HK-2 (cell line): ENCODE data around the gene MAFF.
"Not testable (repeated sequence)": the region's sequence is repeated elsewhere in the genome, so short reads cannot be mapped to it uniquely, and the experiment has no call there.

ENCODE experiments used
- DNase-seq: peaks from one replicate; pipeline ENCODE4 v3.0.0-alpha.2; 2018; ENCODE audit not compliant: unreplicated experiment

MAFF gene

DNA sequence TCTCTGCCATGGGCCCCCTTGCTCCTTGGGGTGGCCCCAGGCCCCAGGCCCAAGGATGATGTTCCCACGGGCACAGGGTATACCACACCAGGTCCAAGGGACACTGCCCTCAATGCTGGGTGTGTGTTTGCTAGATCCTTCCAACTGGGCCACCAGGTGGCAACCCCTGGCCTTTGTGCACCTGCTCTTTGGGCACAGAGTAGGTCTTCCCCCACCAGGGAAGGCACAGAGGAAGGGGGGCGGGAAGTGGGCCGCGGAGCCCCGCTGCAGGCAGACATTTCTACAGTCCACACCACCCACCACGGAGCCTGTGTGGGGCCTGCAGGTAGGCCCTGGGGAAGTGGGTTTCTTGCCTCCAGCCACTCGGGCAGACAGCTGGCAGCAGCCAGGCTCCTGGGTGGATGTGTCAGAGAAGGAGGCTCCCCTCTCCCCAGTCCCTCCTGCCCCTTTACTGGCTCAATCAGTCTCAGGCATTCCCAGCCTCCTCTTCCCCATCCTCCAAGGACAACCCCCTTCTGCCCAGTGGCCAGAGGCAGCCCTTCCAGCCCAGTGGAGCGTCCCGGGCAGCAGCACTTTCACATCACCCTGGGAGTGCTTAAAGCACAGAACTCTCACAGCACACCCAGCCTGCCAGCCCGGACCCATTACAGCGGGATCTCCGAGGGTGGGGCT lies 21.6 kb downstream of the MAFF start:
- peak; percentile 82 for DNase-seq

DNA sequence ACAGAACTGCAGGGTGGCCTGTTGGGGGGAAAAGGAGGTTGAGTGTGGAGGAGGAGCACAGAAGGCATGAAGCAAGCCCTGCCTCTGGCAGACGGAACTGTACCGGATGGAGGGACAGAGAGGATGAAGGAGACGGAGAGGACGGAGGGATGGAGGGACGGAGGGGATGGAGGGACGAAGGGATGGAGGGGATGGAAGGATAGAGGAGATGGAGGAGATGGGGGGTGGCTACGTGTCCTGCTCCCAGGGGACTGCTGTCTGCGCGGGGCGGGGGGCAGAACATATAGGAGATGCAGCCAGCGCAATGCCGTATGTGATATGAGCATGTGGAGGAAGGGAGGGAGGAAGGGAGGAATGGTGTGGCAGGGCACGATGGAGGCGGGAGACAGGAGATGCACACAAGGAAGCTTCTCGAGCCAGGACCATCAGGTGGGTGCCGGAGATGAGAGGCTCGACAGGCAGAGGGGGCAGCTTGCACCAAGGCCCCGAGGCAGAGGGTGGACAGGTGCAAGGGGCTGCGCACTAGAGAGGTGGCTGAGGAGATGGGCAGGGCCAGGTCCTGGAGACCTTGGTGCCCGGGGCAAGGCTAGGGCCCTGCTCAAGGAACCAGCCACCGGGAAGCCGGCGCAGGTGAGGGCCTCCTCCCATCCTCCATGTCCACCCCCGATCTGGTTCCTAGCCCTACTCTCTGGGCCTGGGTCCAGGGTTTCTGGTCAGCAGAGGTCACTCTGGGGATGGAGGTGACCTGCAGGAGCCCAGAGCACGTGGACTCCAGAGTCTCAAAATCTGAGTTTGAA lies 25.3 kb downstream of the MAFF start:
- no peak for DNase-seq

DNA sequence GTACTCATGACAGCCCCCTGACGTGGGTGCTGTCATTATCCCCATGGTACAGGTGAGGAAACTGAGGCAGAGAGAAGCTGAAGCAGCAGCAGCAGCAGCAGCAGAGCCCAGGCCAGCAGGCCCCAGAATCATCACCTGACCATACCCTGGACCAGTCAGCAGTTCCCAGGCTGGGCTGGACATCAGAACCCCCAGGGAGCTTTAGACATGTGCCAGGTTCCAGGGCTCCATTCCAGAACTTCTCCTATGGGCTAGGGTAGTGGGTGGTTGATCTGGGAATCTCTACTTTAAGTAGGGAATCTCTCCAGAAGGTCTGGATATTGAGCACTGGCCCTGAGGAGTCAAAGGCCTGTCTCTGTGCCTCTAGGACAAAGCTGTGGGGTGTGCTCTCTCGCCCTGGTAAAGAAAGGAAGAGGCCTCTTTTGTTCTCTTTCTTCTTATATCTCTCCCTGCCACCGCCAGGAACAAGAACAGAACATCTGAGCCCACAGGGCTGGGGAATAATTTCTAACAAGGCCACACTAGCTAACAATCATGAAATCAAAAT lies 26.6 kb downstream of the MAFF start:
- DNase-seq = no peak

DNA sequence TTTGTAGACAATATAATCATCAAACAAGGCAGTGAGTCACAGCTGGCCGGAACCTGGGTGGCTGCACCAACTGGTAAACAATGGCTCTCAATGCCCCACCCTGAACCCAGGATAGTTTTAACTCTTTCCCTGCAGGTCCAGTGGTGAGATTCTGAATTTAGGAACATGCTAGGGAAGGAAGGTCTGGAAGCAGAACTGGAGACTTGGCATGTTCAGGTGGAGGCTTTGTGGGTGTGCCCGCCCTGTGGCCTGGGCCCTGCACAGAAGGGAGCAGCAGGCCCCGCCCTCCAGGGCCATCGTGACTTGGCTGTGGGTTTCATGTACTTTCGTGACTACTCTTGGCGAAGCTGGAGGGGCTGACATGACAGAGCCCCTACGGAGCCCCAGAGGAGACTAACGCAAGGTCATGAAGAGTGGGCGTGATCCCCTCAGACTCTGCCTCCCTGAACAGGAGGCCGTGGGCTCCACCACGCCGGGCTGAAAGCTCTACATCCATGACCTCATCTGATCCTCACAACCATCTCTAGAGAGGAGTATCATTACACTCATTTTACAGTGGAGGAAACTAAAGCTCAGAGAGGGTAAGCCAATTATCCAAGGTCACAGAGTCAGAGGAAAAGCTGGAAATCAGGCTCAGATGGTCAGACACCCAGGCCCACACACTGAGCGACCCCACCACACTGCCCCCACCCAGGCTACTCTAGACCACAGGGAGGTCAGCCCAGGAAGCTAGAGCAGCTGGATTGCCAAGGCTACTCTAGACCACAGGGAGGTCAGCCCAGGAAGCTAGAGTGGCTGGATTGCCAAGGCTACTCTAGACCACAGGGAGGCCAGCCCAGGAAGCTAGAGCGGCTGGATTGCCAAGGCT lies 27.3 kb downstream of the MAFF start:
- no peak for DNase-seq

DNA sequence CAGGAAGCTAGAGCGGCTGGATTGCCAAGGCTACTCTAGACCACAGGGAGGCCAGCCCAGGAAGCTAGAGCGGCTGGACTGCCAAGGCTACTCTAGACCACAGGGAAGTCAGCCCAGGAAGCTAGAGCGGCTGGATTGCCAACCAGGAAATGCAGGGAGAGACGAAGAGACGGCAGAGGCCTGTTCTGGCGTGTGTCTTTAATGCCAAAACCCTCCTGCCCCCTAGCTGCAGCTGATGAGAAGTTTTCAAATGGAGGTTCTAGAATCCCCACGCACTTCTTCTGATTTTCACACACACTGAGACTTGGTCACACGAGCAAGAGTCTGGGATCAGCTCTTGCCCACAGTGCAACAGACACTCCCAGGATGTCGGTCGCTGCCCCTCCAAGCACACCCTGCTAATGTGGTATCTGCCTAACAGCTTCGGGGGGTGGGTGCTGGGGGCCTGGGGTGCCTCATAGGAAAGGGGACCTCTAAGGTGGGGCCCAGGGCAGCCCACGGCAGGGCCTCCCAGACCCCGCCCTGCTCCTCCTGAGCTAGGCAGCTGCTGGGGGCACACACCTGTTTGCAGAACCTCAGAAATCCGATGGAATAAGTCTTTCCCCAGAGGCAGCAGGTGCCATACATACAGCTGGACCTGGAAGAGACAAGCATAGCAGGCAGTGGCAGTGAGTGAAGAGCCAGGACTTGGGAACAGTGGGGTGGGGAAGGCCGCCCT lies 28.5 kb downstream of the MAFF start:
- no peak for DNase-seq

DNA sequence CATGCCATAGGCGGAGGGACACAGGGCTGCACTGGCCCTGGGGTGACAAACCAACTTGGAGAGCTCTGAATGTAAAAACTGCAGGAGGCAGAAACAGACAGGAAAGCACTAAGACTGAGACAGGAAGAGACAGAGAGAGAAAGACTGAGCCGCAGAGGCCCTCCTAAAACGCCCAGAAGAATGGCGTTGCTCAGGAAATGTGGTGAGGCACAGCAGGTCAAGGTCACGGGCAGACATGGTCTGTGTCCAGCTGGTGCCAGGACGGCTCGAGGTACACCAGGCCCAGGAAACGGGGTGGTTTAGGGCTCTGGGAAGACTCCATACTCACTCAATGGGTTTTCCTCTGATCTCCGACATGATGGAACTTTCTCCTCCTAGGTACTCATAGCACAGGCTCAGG lies 29.1 kb downstream of the MAFF start:
- no peak for DNase-seq

DNA sequence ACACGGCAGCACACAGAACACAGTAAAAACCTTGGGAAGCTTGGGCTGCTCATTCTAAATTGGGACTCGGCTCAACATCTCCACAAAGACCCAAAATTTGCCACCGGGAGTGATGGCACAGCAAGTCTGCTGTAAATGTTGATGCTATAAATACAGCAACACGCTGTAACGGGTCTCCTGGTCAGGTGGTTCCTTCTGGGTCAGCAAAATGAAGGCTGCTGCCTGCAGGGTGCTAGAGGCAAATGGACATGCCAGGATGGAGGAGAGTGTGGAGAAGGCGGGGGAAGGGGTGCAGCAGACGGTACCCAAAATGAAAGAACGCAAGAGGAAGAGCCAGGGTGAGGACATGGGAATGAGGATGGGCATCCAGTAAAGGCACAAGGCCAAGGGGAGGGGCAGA lies 30.4 kb downstream of the MAFF start:
- DNase-seq = no peak

DNA sequence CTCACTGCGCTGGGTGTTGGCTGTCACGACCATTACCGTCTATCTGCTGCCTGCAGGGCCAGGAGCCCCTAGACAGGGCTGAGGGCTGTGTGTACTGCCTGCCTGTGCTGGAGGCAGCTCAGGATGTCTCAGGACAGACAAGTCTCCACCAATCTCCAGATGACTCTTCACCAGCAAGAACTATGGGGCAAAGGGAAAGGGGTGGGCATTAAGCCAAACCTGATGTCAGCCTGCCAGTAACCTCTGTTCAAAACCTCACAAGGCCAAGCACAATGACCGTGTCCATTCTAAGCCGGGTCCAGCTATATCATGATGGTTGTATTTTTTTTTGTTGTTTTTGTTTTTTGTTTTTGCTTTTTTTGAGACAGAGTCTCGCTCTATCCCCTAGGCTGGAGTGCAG lies 31.6 kb downstream of the MAFF start:
- DNase-seq = no peak

DNA sequence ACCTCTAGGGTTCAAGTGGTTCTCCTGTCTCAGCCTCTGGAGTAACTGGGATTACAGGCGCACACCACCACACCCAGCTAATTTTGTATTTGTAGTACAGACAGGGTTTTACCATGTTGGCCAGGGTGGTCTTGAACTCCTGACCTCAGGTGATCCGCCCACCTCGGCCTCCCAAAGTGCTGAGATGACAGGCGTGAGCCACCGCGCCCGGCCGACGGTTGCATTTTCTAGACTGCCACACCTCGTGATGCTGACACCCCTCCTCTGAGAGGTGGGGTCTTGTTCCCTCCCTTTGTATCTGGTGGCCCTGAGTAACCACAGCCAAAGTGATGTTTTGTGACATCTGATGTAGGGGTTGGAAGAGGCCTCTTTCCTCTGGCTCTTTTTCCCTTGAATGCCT lies 32.1 kb downstream of the MAFF start:
- not testable (repeated sequence) for DNase-seq

DNA sequence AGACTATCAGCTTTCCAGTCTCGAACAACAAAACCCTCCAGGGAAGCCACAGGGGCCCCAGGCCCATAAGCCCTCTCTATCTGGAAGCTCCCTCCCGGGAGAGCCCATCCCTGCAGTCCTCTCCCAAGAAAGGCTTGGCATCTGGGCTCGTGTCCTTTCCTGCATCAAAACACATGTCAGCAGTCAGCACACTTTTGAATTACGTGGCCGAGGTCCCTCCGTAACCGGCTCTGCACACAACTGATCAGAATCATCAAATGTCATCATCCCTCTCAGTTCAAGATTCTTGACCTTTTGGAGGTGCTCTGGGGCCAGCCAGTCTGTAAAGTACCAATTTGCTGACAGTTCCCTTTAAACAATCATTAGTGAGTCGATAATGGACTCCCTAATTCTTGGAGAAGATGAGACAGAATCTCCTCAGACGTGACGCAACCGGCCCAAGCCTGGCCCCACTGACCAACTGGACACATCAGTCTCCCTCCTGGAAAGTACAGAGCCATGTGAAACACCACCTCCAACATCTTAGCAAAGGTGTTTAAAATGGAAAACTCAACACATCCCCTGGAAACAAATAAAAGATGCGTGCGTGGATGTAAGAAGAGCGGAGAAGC lies 33.6 kb downstream of the MAFF start:
- no peak for DNase-seq

DNA sequence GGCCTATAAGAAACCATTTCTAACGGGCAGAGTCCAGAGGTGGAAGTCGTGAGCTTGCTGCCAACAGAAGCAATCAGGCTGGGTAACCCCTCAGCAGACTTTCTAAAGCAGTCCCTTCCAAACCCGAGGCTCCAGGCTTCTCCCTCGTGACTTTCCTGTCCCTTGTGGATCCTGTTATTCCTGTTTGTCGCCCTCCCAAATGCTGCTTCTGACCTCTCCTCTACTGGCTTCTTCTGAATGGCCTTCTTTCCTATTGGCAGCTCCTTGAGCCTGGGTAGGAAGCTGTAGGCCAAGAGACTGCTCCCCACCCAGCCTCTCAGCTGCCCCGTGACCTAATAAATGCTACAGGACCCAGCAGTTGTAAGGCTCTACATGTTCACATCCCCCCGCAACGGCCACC lies 35.0 kb downstream of the MAFF start:
- DNase-seq = no peak

DNA sequence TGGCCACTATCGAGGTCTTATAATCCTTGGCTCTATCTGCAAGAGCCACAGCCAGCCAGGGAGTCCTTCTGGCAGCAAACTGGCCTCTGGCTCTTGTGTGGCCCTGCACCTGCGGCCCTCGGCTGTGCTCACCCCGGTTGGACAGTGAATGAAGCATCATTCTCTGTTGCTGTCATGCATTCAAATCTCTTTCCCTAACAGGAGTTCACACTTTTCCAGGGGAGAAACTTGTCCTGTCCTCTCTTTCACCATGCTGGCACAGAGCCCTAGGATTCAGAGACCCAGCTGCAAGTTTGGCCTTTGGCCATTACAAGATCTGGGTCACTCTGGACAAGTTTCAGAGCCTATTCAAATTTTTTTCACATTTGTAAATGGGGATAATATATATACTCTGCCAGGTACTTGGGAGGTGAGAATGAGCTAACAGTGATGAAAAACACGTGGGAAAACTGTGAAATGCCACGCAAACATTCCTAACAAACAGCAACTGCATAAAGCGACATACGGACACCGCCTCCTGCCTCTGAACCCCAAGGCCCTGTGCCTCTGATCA lies 36.8 kb downstream of the MAFF start:
- DNase-seq = no peak

DNA sequence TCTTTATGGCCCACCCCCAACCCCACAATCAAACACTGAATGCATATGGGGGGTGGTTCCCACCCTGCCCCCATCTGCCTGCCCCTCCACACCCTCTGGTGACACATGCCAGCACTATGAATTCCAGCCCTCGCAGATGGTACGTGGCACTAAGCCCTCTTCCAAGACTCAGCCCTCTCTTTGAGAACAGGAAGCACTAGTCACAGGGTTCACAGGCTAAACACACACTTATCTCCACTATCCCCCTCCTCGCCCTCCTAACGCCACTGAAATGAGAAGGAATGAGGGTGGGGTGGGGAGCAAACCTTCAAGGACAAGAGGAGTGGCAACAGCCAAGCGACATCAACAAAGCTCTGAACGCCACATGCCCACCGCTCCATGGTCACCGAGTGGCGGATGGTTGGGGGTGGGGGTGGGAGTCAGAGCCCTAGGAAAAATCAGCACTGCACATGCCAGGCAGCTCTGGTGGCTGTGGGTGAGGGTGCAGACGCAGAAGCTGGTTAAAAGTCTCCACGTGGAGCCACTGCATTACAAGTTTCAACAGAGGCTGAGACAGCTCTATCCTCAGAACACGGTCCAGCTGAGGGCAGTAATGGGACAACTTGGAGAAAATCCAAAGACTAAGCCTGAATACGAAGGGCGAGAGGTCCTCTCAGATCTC lies 37.4 kb downstream of the MAFF start:
- DNase-seq = no peak

DNA sequence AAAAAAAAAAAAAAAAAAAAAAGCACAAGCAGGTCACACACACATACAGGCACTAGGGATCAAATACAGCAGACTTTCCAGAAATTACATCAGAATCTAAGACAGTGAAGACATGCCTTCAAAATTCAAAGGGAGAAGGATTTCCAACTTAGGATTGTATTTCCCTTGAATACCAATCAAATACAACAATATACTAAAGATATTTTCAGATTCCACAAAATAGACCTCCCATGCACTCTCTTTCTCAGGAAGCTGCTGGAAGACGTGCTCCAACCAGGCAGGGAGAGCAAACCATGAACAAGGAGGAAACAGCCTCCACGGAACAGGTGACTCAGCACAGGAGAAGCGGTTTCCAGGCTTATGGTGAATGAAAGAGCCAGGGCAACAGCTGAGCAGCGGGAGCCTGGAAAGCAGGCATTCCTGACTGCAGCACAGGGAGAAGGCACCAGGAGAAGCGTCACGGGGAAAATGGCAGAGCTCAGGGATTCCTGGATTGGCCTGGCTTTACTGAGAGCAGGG lies 39.0 kb downstream of the MAFF start:
- peak; percentile 79 for DNase-seq

DNA sequence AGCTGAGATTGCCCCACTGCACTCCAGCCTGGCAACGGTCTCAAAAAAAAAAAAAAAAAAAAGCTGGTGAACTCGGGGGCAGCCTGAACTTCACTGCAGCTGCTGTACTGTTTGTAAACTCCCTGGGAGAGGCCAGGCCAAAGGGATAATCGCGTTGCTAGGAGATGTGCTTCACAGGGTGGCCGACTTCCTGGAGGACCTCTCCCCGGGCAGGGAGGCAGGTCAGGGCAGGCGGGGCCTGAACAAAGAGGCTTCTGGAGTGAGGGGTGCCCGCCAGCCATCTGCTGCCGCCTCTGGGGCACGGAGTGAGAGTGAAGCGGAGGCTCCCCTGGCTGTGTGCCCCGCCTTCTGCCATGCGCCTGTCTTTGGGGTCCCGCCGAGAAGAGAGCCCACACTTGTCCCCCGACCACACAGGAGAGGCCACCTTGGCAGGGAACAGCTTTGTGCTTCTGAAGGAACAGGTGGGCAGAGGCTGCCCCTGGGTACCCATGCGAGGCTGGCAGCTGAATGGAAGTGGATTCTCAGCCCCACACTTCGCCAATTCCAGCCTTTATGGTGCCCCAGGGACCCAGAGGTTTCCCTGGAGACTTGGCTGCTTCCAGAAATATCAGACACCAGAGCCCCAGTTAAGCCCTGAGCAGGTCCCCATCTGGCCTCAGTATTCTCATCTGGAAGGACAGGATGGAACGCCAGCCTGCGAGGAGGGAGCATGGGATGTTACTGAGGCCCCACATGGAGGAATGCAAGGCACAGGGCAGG lies 41.4 kb downstream of the MAFF start:
- DNase-seq = no peak

DNA sequence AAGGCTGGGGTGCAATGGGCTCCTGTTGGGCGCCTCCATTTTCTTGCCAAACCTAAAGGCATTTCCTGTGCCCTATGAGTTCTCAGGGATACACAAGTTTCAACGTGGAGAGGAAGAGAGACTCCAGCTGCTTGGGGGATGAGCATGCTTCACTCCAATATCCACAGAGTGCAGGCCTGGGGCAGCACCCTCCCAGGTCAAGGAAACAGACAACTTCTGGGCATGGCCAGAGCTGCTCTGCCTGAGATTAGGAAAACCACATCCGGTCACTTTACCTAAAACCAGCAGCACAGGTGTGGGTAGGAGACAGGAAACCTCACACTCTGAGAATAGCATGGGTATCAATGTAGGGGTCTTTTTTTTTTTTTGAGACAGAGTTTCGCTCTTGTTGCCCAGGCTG lies 42.3 kb downstream of the MAFF start:
- DNase-seq = no peak

DNA sequence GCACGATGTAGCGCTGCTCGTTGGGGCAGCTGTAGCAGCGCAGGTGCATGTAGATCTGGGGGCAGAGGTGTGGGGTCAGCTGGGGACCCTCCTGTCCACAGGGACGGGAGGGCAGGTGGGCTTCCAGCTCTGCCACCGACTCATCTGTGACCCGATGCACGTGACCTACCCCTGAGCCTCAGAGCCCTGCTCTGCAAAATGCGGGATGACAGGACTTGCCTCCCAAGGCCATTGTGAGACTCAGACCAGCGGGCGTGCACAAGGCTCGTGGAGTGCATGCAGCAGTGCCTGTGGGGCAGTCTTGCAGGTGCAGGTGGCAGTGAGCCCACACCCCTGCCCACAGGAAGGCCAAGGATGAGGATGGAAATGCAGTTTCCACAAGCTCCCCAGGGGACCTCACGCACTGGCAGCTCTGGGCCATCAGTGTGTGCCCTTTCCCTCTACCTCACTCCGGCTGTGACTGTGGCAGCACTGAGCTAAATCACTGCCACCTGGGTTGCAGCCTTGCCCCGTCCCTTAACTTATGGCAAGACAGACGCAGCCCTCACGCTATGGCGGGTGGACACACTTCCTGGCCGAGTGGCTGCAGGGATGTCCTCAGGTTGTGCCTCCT lies 44.4 kb downstream of the MAFF start:
- no peak for DNase-seq

DNA sequence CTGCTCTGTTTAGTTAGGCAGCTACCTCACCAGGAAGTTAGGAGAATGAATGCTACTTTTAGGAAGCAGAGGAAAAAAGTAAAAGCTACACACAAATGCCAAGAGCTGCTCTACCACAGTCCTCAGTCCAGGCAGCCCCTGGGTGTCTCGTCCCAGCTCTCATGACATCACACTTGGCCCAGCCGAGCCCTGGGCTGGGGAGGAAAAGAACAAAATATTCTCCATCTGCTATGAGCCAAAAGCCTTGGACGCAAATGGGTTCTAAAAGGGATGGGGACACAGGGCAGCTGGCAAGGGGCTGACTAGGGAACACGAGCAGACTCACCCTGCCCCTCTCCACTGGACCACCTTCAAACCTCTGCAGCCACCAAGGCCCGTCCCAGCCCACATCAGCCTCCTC lies 44.9 kb downstream of the MAFF start:
- no peak for DNase-seq

DNA sequence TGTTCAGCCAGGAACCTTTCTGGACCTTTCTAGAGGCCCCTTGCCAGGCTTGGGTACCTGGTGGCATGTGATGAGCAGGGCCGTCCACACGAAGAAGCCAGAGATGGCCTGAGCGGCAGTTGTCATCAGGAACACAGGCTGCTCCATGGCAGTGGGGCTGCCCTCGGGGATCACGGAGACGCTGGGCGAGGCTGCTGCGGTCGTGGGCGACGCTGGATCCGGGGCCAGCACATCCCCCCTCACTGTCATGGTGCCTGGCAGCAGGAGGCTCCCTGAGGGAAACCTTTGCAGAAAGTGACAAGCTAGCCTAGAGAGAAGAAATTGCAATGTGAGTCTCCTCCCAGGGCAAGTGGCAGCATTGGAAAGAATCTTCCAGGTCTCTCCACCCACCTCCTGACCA lies 45.9 kb downstream of the MAFF start:
- no peak for DNase-seq
